K562 (cell line): ENCODE results near the gene GNPAT. TPM values are rescaled to one million over a fixed set of nuclear protein-coding genes. Genes with fewer than 3 reads are reported as not detected.

Experiments
- ATF4 ChIP-seq: fragments of 450-650 bp; formaldehyde crosslinking; IDR thresholded peaks from 2 replicates; pipeline ENCODE4 v1.4.0; 2022; ENCODE audit warnings: mild to moderate bottlenecking, moderate library complexity
- CREB1 ChIP-seq, 2 experiments: sonication (generic) in 1 of 2; formaldehyde crosslinking in 1 of 2; IDR thresholded peaks; 2 replicates each; pipeline versions ENCODE4 v1.6.1 to v1.8.0; 2012 to 2022; ENCODE audit warnings: inconsistent platforms in 1 of 2, mild to moderate bottlenecking in 1 of 2, missing genetic modification reagents in 1 of 2, moderate library complexity in 1 of 2
- JUND ChIP-seq, 2 experiments: IDR thresholded peaks; 2 replicates in 1 of 2; 3 replicates in 1 of 2; pipeline ENCODE4 v1.6.1; 2011; ENCODE audit warnings: borderline replicate concordance in 2 of 2, low read depth in 2 of 2, low read length in 2 of 2, improper control_type of control experiment in 1 of 2, missing biosample characterization in 1 of 2, missing genetic modification characterization in 1 of 2, missing genetic modification reagents in 1 of 2
- MEIS2 ChIP-seq: fragments of 450-650 bp; IDR thresholded peaks from 2 replicates; pipeline ENCODE4 v1.6.1; 2014; ENCODE audit warnings: mild to moderate bottlenecking; ENCODE audit not compliant: partially characterized antibody
- RUNX1 ChIP-seq: sonication (generic); IDR thresholded peaks from 2 replicates; pipeline ENCODE4 v1.6.1; 2016; ENCODE audit warnings: antibody characterized with exemption, low read depth
- TCF7 ChIP-seq: sonication (generic); IDR thresholded peaks from 2 replicates; pipeline ENCODE4 v1.6.1; 2016; ENCODE audit warnings: antibody characterized with exemption, borderline replicate concordance
- TOE1 ChIP-seq, 2 experiments: fragments of 450-650 bp in 1 of 2; sonication (generic) in 1 of 2; formaldehyde crosslinking in 1 of 2; IDR thresholded peaks; 2 replicates each; pipeline versions ENCODE4 v1.7.1 to v1.8.0; 2016 to 2022; ENCODE audit warnings: borderline replicate concordance in 2 of 2, mild to moderate bottlenecking in 2 of 2, antibody characterized with exemption in 1 of 2, inconsistent platforms in 1 of 2, low read depth in 1 of 2, missing genetic modification reagents in 1 of 2, moderate library complexity in 1 of 2
- YY1 ChIP-seq, 3 experiments: IDR thresholded peaks; 2 replicates each; pipeline ENCODE4 v1.6.1; 2011; ENCODE audit warnings: low read length in 2 of 3, mild to moderate bottlenecking in 2 of 3, moderate library complexity in 2 of 3, borderline replicate concordance in 1 of 3, control low read depth in 1 of 3, low read depth in 1 of 3; ENCODE audit not compliant: insufficient read depth in 3 of 3, insufficient replicate concordance in 2 of 3, control insufficient read depth in 1 of 3, insufficient read length in 1 of 3; ENCODE audit errors: extremely low read depth in 1 of 3
- ZBTB40 ChIP-seq, 2 experiments: fragments of 450-650 bp in 1 of 2; sonication (generic) in 1 of 2; formaldehyde crosslinking in 1 of 2; IDR thresholded peaks; 2 replicates each; pipeline versions ENCODE4 v1.7.1 to v1.9.0; 2016 to 2022; ENCODE audit warnings: inconsistent platforms in 1 of 2, mild to moderate bottlenecking in 1 of 2, missing genetic modification reagents in 1 of 2
- polyA plus RNA-seq, 8 experiments: library from polyadenylated mRNA; depleted of rRNA in 4 of 8; stranded (reverse) in 5 of 8; unstranded in 3 of 8; fragments of >200 nt; fragmentation: Nextera tagmentation in 2 of 8; fragmentation: Illumina TruSeq in 1 of 8; extraction: Ambion mirVana in 2 of 8; extraction: Trizol in 1 of 8; gene quantifications; 2 replicates each; pipeline versions ENCODE4 v1.2.1 to v1.2.3, GENCODE V29; 2011 to 2014; ENCODE audit warnings: inconsistent platforms in 1 of 8, missing spikeins in 1 of 8
- total RNA-seq, 7 experiments: library from RNA; depleted of rRNA in 6 of 7; stranded (reverse); fragments of >200 nt in 6 of 7; fragmentation: Illumina TruSeq in 2 of 7; extraction: Trizol in 2 of 7; gene quantifications; 2 replicates each; pipeline versions ENCODE4 v1.2.1 to v1.2.3, GENCODE V29; 2011 to 2021; ENCODE audit warnings: low replicate concordance in 1 of 7

Gene GNPAT
- total and polyA plus RNA-seq, 9 of the 15 experiments (the other 6 are each of a cell fraction or from before 2014, with no cell fraction given), result 32.1 to 68.8 (median 50.7) TPM

- TF ChIP-seq CREB1 (IDR thresholded peaks at IDR 0.05), result peak; percentile 52; the same call in 1 of the 2 replicates
- no peak; the same call in 1 of the 2 replicates for TF ChIP-seq CREB1 (CRISPR knock-in tag; IDR thresholded peaks at IDR 0.05)
- peak; percentile 83 for TF ChIP-seq ATF4 (CRISPR knock-in tag)
- peak; percentile 73 for TF ChIP-seq MEIS2
- TF ChIP-seq TCF7, result 0 out of 2 replicates have a peak, but pooled peaks have one; percentile 23
- peak; percentile 66; the same call in 1 of the 2 replicates for TF ChIP-seq RUNX1
- peak; percentile 40; the same call in 1 of the 2 replicates for TF ChIP-seq ZBTB40 (IDR thresholded peaks at IDR 0.05)
- no peak for TF ChIP-seq ZBTB40 (CRISPR knock-in tag; IDR thresholded peaks at IDR 0.05)
- TF ChIP-seq TOE1 (IDR thresholded peaks at IDR 0.05; ENCODE audit: borderline replicate concordance), result peak; percentile 92
- TF ChIP-seq TOE1 (CRISPR knock-in tag; IDR thresholded peaks at IDR 0.05; ENCODE audit: borderline replicate concordance, low read depth), result no peak
- no peak for TF ChIP-seq YY1 (IDR thresholded peaks at IDR 0.05; ENCODE audit: borderline replicate concordance in 1 of 3, control insufficient read depth in 1 of 3, extremely low read depth in 1 of 3, insufficient read depth in 3 of 3, insufficient read length in 1 of 3, insufficient replicate concordance in 2 of 3, low read depth in 1 of 3, low read length in 2 of 3)
- peak; percentile 92 for TF ChIP-seq JUND (IDR thresholded peaks at IDR 0.05; ENCODE audit: borderline replicate concordance, low read depth, low read length)
- peak; percentile 89 for TF ChIP-seq JUND (tag; IDR thresholded peaks at IDR 0.05; ENCODE audit: borderline replicate concordance, low read depth, low read length)
These were observed 40.5 kb upstream of the GNPAT start (continued) for GRCh38 chr1:231200388-231201031.
